ENCODE measurements around the gene DMBX1. TPM values are rescaled to one million over a fixed set of nuclear protein-coding genes. Genes with fewer than 3 reads are reported as not detected.
A peak's percentile ranks its signal among the peaks of the same experiment; 100 is the strongest.

Gene DMBX1
- total and polyA plus RNA-seq, 9 of the 15 experiments (the other 6 are each of a cell fraction or from before 2014, with no cell fraction given) = 0.25 to 4.3 (median 1.0) TPM

DNA sequence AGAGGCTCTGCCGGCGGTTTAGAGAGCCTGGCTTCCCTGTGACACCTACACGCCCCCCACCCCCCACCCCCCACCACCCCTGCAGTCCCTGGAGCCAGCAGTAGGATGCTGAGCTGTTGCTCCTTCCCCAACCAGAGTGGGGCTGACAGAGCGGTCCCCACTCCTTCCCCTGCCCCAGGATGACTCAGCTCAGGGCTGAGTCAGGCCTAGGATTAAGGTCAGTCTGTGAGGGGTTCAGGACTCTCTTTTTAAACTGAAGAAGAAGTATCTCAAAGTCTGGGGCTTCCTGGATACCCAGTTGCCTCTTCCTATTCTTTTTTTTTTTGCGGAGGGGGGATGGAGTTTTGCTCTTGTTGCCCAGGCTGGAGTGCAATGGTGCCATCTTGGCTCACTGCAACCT lies 19.1 kb downstream of the DMBX1 start (continued):
- peak in 1 of 2 experiments; percentile 61; a peak in 1 of 4 replicates for TF ChIP-seq MAZ (CRISPR knock-in tag; conservative IDR thresholded peaks at IDR 0.05 in 1 of 2, IDR thresholded peaks at IDR 0.05 in 1 of 2)
- TF ChIP-seq BCL6 (CRISPR knock-in tag; IDR thresholded peaks at IDR 0.05) = no peak
- no peak for TF ChIP-seq HDGF (IDR thresholded peaks at IDR 0.05)
- TF ChIP-seq ZNF253 (CRISPR knock-in tag; conservative IDR thresholded peaks at IDR 0.05) = no peak
- no peak for TF ChIP-seq CHCHD3 (CRISPR knock-in tag; IDR thresholded peaks at IDR 0.05)
- no peak for TF ChIP-seq SP1 (CRISPR knock-in tag; IDR thresholded peaks at IDR 0.05)
- TF ChIP-seq, protein P1, sequence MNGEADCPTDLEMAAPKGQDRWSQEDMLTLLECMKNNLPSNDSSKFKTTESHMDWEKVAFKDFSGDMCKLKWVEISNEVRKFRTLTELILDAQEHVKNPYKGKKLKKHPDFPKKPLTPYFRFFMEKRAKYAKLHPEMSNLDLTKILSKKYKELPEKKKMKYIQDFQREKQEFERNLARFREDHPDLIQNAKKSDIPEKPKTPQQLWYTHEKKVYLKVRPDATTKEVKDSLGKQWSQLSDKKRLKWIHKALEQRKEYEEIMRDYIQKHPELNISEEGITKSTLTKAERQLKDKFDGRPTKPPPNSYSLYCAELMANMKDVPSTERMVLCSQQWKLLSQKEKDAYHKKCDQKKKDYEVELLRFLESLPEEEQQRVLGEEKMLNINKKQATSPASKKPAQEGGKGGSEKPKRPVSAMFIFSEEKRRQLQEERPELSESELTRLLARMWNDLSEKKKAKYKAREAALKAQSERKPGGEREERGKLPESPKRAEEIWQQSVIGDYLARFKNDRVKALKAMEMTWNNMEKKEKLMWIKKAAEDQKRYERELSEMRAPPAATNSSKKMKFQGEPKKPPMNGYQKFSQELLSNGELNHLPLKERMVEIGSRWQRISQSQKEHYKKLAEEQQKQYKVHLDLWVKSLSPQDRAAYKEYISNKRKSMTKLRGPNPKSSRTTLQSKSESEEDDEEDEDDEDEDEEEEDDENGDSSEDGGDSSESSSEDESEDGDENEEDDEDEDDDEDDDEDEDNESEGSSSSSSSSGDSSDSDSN (IDR thresholded peaks at IDR 0.05; ENCODE audit: borderline replicate concordance in 1 of 2, low read depth in 2 of 2, low read length in 2 of 2) = 0 out of 4 replicates have a peak, but pooled peaks of 1 of the 2 experiments have one; percentile 59
- TF ChIP-seq, protein P2, sequence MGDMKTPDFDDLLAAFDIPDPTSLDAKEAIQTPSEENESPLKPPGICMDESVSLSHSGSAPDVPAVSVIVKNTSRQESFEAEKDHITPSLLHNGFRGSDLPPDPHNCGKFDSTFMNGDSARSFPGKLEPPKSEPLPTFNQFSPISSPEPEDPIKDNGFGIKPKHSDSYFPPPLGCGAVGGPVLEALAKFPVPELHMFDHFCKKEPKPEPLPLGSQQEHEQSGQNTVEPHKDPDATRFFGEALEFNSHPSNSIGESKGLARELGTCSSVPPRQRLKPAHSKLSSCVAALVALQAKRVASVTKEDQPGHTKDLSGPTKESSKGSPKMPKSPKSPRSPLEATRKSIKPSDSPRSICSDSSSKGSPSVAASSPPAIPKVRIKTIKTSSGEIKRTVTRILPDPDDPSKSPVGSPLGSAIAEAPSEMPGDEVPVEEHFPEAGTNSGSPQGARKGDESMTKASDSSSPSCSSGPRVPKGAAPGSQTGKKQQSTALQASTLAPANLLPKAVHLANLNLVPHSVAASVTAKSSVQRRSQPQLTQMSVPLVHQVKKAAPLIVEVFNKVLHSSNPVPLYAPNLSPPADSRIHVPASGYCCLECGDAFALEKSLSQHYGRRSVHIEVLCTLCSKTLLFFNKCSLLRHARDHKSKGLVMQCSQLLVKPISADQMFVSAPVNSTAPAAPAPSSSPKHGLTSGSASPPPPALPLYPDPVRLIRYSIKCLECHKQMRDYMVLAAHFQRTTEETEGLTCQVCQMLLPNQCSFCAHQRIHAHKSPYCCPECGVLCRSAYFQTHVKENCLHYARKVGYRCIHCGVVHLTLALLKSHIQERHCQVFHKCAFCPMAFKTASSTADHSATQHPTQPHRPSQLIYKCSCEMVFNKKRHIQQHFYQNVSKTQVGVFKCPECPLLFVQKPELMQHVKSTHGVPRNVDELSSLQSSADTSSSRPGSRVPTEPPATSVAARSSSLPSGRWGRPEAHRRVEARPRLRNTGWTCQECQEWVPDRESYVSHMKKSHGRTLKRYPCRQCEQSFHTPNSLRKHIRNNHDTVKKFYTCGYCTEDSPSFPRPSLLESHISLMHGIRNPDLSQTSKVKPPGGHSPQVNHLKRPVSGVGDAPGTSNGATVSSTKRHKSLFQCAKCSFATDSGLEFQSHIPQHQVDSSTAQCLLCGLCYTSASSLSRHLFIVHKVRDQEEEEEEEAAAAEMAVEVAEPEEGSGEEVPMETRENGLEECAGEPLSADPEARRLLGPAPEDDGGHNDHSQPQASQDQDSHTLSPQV (IDR thresholded peaks at IDR 0.05) = 0 out of 2 replicates have a peak, but pooled peaks have one; percentile 31
- TF ChIP-seq NFE2 (IDR thresholded peaks at IDR 0.05; ENCODE audit: low read depth) = peak; percentile 93
- peak; percentile 81 for TF ChIP-seq ZNF316 (IDR thresholded peaks at IDR 0.05)
- no peak for TF ChIP-seq KLF16 (IDR thresholded peaks at IDR 0.05)
- no peak for TF ChIP-seq ZSCAN32 (CRISPR knock-in tag; IDR thresholded peaks at IDR 0.05)
- TF ChIP-seq, protein P3, sequence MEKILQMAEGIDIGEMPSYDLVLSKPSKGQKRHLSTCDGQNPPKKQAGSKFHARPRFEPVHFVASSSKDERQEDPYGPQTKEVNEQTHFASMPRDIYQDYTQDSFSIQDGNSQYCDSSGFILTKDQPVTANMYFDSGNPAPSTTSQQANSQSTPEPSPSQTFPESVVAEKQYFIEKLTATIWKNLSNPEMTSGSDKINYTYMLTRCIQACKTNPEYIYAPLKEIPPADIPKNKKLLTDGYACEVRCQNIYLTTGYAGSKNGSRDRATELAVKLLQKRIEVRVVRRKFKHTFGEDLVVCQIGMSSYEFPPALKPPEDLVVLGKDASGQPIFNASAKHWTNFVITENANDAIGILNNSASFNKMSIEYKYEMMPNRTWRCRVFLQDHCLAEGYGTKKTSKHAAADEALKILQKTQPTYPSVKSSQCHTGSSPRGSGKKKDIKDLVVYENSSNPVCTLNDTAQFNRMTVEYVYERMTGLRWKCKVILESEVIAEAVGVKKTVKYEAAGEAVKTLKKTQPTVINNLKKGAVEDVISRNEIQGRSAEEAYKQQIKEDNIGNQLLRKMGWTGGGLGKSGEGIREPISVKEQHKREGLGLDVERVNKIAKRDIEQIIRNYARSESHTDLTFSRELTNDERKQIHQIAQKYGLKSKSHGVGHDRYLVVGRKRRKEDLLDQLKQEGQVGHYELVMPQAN (IDR thresholded peaks at IDR 0.05; ENCODE audit: borderline replicate concordance) = no peak
- TF ChIP-seq, protein P4, sequence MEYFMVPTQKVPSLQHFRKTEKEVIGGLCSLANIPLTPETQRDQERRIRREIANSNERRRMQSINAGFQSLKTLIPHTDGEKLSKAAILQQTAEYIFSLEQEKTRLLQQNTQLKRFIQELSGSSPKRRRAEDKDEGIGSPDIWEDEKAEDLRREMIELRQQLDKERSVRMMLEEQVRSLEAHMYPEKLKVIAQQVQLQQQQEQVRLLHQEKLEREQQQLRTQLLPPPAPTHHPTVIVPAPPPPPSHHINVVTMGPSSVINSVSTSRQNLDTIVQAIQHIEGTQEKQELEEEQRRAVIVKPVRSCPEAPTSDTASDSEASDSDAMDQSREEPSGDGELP (CRISPR knock-in tag; IDR thresholded peaks at IDR 0.05; ENCODE audit: borderline replicate concordance) = no peak
- TF ChIP-seq, protein P5, sequence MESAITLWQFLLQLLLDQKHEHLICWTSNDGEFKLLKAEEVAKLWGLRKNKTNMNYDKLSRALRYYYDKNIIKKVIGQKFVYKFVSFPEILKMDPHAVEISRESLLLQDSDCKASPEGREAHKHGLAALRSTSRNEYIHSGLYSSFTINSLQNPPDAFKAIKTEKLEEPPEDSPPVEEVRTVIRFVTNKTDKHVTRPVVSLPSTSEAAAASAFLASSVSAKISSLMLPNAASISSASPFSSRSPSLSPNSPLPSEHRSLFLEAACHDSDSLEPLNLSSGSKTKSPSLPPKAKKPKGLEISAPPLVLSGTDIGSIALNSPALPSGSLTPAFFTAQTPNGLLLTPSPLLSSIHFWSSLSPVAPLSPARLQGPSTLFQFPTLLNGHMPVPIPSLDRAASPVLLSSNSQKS (CRISPR knock-in tag; IDR thresholded peaks at IDR 0.05) = no peak
- TF ChIP-seq STAG1 (CRISPR knock-in tag; IDR thresholded peaks at IDR 0.05; ENCODE audit: borderline replicate concordance) = no peak
